ENCODE data around the gene BCAR1. TPM values are rescaled to one million over a fixed set of nuclear protein-coding genes. Genes with fewer than 3 reads are reported as not detected.
"Not testable (repeated sequence)": the region's sequence is repeated elsewhere in the genome, so short reads cannot be mapped to it uniquely, and the experiment has no call there.

The BCAR1 gene
- total RNA-seq, 4 donors from 2014 or later: 51.1 to 89.9 (median 71.3) TPM

GRCh38 chr16:75271441-75272096 is 20.1 kb upstream of the BCAR1 start:
- no peak for DNase-seq
- intact Hi-C loops (cut with DNase I): no loop called here
- Histone ChIP-seq H3K36me3 (no peaks in the 10 kb centered on the region), H3K27me3 (no peaks in the 10 kb centered on the region), H3K27ac (no peak overlapping the region), H3K9me3 (no peaks in the 10 kb centered on the region), H3K4me3 (replicated peaks in 1 of 3) (no peak overlapping the region), H3K4me1 (peaks cover 11 to 20% of the 10 kb centered on the region in 2 donors)
- 87 to 93% methylated on average over 5 to 6 of the region's 6 CpGs for WGBS, 2 donors
- TF ChIP-seq POLR2A (IDR thresholded peaks at IDR 0.05): no peak
- TF ChIP-seq CTCF (IDR thresholded peaks at IDR 0.05): no peak

- H3K27me3 ChIP-seq; H3K9me3 ChIP-seq; H3K4me3 ChIP-seq (replicated peaks in 1 of 3); H3K36me3 ChIP-seq; DNase-seq; intact Hi-C loops (cut with DNase I): not testable (repeated sequence)
- Histone ChIP-seq H3K27ac (peak overlapping the region in 1 of 3 donors; percentile 91), H3K4me1 (peaks cover 23 to 26% of the 10 kb centered on the region in 2 donors)
- 87 to 91% methylated on average over 9 of the region's 9 CpGs for WGBS, 2 donors
These were observed 17.9 kb upstream of the BCAR1 start for GRCh38 chr16:75269358-75269757.

GRCh38 chr16:75267631-75268264 is 16.3 kb upstream of the BCAR1 start:
- TF ChIP-seq CTCF (IDR thresholded peaks at IDR 0.05) (no peak), POLR2A (IDR thresholded peaks at IDR 0.05) (peak in 1 of 2 donors; percentile 63)
- Histone ChIP-seq H3K9me3 (no peaks in the 10 kb centered on the region), H3K4me1 (peaks cover 39 to 42% of the 10 kb centered on the region in 2 donors), H3K36me3 (no peaks in the 10 kb centered on the region), H3K27me3 (no peaks in the 10 kb centered on the region), H3K27ac (peak overlapping the region; percentile 91 to 96 (median 94)), H3K4me3 (replicated peaks in 1 of 3) (no peak overlapping the region)
- DNase-seq: peak; percentile 97 to 98
- 37 to 44% methylated on average over 7 to 9 of the region's 10 CpGs for WGBS, 2 donors
- intact Hi-C loops (cut with DNase I): no loop called here

GRCh38 chr16:75266738-75267630 is 15.6 kb upstream of the BCAR1 start:
- intact Hi-C loops (cut with DNase I): no loop called here
- Histone ChIP-seq H3K4me1 (peaks cover 47 to 50% of the 10 kb centered on the region in 2 donors), H3K4me3 (replicated peaks in 1 of 3) (no peak overlapping the region), H3K36me3 (no peaks in the 10 kb centered on the region), H3K27me3 (no peaks in the 10 kb centered on the region), H3K27ac (peak overlapping the region; percentile 94 to 98 (median 96)), H3K9me3 (no peaks in the 10 kb centered on the region)
- TF ChIP-seq CTCF (IDR thresholded peaks at IDR 0.05) (no peak), POLR2A (IDR thresholded peaks at IDR 0.05) (no peak)
- peak; percentile 75 to 76 for DNase-seq
- WGBS, 2 donors: 62 to 80% methylated on average over 8 to 15 of the region's 27 CpGs

- 33 to 77% methylated on average over 7 to 23 of the region's 62 CpGs for WGBS, 2 donors
- DNase-seq: peak; percentile 78 to 83
- H3K4me1 ChIP-seq: peaks cover 48 to 58% of the 10 kb centered on the region in 2 donors
- peak in 1 of 2 donors; percentile 84 for TF ChIP-seq POLR2A (IDR thresholded peaks at IDR 0.05)
- TF ChIP-seq CTCF (IDR thresholded peaks at IDR 0.05): peak in 1 of 6 experiments; percentile 24
- no peaks in the 10 kb centered on the region for H3K27me3 ChIP-seq
- no peaks in the 10 kb centered on the region for H3K9me3 ChIP-seq
- H3K4me3 ChIP-seq (replicated peaks in 1 of 3): peak overlapping the region; percentile 46 to 89 (median 63)
- intact Hi-C loops (cut with DNase I): no loop called here
- H3K36me3 ChIP-seq: no peaks in the 10 kb centered on the region
- H3K27ac ChIP-seq: peak overlapping the region; percentile 67 to 98 (median 94)
These were observed 14.7 kb upstream of the BCAR1 start for GRCh38 chr16:75265911-75266701.
